ENCODE measurements around the gene CORO6. TPM values are rescaled to one million over a fixed set of nuclear protein-coding genes. Genes with fewer than 3 reads are reported as not detected.

The CORO6 gene
- total RNA-seq, 2 donors from 2014 or later: 2.5 to 12.0 TPM

DNA sequence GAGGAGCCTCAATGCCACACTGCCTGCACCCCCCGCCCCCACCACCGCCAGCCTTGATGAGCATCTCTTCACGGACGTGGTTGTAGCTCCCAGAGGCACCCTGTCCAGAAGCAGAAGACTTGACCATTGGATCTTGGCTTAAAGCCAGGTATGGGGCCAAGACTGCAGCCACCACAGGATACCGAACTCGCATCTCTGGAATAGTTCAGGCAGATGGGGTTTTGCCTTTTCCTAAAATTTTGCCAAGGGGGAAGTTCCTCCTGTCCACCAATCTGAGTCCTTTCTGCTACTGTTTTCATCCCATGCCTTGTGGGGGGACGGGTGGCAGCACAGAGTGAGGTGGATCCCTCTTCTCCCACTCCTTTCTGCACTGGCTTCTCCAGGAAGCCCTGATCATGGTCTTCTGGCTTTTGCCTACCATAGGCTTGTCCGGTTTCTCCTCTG, 939 bp downstream of the CORO6 start:
- no peak overlapping the region for H3K27ac Mint-ChIP-seq
- peak overlapping the region; percentile 80 for H3K4me3 Mint-ChIP-seq
- no peaks in the 10 kb centered on the region for H3K27me3 Mint-ChIP-seq
- no peaks in the 10 kb centered on the region for H3K9me3 Mint-ChIP-seq
- H3K4me1 Mint-ChIP-seq: peaks cover 37% of the 10 kb centered on the region
- no peak for ATAC-seq (replicated peaks)
- H3K36me3 Mint-ChIP-seq (ENCODE audit: low read depth): peaks cover 5% of the 10 kb centered on the region

DNA sequence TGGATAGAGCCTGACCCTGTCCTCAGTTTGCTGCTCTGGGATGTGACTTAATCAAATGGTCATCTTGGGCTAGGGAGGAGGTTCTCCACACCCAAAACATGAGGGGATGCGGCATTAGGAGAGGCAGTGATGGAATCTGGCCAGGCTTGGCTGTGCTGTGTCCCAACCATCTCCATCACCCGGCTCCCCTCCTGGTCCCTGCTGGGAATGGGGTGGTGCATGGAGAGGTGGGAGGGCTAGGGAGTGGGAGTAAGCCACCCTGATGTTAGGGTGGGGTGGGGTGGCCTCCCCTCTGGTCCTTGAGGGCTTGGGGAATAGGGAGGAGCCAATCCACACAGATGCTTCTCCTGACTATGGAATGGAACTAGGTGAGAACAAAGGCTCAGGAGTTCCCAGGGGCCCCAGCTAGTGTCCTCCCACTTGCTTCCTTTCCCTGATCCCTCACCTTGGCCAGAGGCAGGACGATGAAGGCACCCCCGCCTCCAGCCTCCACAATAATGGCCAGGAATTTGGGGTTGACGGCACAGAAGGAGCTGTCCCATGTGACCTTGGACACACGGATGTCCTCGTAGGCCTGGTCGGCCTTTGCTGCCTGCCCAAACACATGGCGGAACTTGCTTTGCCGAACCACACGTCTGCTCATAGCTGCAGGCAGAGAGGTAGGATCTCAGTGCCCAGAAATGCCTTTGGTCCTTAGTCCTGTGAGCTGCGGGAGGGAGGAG, 1.8 kb downstream of the CORO6 start:
- Mint-ChIP-seq H3K4me1 (peaks cover 41% of the 10 kb centered on the region), H3K27me3 (no peaks in the 10 kb centered on the region), H3K27ac (no peak overlapping the region), H3K4me3 (peak overlapping the region; percentile 80), H3K36me3 (ENCODE audit: low read depth) (peaks cover 5% of the 10 kb centered on the region), H3K9me3 (no peaks in the 10 kb centered on the region)
- ATAC-seq (replicated peaks): no peak

DNA sequence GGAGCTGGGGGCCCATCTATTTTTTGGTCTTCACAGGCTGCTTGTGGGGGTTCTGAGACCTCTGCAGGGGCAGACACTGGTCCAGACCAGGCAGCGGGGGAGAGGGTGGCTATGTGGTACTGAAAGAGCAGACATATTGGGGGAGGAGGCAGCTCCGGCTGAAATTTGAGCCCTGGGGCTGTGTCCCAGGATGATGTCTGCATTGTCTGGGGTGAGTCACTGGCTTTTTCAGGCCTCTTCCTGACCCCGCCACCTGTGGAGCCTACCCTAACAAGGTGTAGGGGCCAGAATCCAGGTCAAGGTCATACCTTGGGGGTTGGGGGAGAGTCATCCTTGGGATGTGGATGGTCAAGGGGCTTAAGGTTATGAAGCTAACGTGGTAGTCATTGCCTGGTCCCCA, 2.4 kb downstream of the CORO6 start:
- H3K4me1 Mint-ChIP-seq: peaks cover 39% of the 10 kb centered on the region
- peaks cover 5% of the 10 kb centered on the region for H3K36me3 Mint-ChIP-seq (ENCODE audit: low read depth)
- H3K27me3 Mint-ChIP-seq: no peaks in the 10 kb centered on the region
- H3K27ac Mint-ChIP-seq: no peak overlapping the region
- H3K9me3 Mint-ChIP-seq: no peaks in the 10 kb centered on the region
- no peak for ATAC-seq (replicated peaks)
- H3K4me3 Mint-ChIP-seq: no peak overlapping the region

DNA sequence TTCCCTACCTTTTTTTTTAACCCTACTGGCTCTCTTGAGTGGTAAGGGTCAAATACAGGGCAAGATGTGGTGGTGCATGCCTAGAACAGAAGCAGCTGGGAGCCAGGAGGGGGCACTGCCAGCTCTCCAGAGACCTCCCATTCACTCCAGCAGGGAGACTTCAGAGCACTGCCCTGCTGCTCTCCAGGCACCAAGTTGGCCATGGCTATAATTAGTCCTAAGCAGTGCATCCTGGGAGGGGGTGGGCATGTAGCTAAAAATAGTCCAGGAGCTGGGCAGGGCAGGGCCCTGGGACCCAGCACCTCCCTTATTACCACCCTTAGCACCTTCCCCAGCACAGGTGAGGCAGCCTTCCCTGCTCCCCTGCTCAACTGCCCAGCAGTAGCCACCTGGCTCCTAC, 3.5 kb downstream of the CORO6 start:
- H3K27ac Mint-ChIP-seq: no peak overlapping the region
- peak overlapping the region; percentile 85 for H3K4me3 Mint-ChIP-seq
- H3K27me3 Mint-ChIP-seq: no peaks in the 10 kb centered on the region
- no peaks in the 10 kb centered on the region for H3K36me3 Mint-ChIP-seq (ENCODE audit: low read depth)
- no peak for ATAC-seq (replicated peaks)
- peaks cover 36% of the 10 kb centered on the region for H3K4me1 Mint-ChIP-seq
- H3K9me3 Mint-ChIP-seq: no peaks in the 10 kb centered on the region

DNA sequence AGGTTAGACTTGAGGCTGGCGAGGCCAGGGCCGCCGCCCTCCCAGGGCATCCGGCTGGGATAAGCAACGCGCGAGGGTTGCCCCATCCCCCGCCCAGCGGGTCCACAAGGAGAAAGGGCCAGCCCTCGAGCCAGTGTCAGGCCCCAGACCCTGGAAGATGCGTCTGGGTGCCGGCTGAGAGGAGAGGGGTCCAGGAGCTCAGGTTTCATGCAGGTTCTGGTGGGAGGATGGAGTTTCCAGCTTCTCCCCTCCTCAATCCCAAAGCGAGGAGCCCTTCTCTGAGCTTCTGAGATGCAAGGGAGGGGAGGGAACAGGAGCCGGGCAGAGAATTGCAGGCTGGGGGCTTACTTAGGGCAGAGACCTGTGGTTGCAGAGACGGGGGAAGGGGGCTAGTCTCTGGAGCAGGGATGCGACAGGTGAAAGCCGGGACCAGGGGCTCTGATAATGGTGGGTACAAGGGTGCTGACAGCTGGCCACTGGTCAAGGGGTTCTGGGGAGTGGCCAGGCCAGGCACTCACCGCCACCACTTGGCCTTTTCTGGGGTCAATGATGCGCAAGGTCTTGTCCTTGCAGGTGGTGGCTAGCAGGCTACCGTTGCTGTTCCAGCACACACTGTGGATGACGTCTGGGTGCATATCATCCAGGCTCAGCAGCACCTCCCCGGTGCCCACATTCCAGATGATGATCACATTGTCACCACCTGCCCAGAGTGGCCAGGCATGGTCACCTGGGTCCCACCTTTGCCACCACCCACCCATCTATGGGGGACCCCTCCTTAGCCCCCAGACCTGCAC, 4.2 kb downstream of the CORO6 start:
- Mint-ChIP-seq H3K27me3 (no peaks in the 10 kb centered on the region), H3K9me3 (no peaks in the 10 kb centered on the region), H3K36me3 (ENCODE audit: low read depth) (no peaks in the 10 kb centered on the region), H3K4me3 (peak overlapping the region; percentile 85), H3K27ac (no peak overlapping the region), H3K4me1 (peaks cover 28% of the 10 kb centered on the region)
- ATAC-seq (replicated peaks): no peak

DNA sequence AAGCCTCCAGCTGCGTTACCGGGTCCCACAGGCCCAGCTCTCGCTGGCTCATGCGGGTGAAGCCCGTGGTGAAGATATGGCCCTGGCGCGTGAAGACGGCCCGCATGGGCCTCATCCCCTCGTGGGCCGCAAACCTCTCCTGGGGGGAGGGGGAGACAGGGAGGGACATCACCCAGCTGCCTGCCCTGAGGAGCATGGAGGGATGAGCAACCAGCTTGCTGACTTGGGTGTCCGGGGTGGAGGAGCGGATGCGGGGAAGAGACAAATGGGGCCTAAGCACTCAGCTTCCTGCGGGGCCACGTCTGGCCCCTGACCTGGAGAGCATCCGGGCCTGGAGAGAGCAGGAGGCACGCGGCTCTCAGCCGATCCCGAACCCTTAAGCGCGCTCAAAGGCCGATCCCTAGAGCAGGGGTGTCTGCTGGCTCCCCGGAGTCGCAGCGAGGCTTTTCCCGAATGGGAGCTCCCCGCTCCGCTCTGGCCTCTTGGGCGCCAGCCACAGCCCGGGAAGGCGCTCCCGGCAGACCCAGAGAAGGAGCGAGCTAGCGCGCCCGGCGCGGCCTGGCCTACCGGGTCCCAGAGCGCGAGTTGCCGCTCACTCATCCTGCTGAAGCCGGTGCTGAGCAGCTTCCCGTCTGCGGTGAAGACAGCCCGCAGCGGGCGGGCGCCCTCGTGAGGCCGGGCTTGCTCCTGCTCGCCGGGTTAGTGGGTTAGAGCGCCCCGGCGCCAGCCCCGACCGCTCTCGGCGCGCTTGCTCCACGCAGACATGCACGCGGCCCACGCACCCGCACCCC, 5.0 kb downstream of the CORO6 start:
- H3K27me3 Mint-ChIP-seq: no peaks in the 10 kb centered on the region
- peak; percentile 41 for ATAC-seq (replicated peaks)
- peak overlapping the region; percentile 52 for H3K27ac Mint-ChIP-seq
- no peaks in the 10 kb centered on the region for H3K36me3 Mint-ChIP-seq (ENCODE audit: low read depth)
- no peaks in the 10 kb centered on the region for H3K9me3 Mint-ChIP-seq
- peak overlapping the region; percentile 85 for H3K4me3 Mint-ChIP-seq
- peaks cover 23% of the 10 kb centered on the region for H3K4me1 Mint-ChIP-seq

DNA sequence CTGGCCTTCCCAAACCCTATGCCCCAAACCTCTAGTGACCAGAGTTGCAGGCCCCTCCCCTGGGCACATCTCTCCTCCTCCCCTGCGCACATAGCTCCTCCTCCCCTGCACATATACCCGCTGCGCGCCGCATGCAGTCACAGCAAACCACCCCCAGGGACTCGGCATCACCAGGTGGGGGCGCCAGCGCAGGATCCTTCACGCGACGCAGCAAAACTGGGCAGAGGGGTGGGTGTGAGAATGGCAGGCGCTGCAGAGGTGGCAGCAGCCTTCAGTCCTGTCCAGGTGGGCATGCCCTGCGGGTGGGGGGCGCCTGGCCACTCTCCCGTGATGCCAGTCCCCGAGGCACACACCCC, 5.6 kb downstream of the CORO6 start:
- no peaks in the 10 kb centered on the region for H3K9me3 Mint-ChIP-seq
- H3K4me1 Mint-ChIP-seq: peaks cover 23% of the 10 kb centered on the region
- ATAC-seq (replicated peaks): peak; percentile 79
- peak overlapping the region; percentile 85 for H3K4me3 Mint-ChIP-seq
- peak overlapping the region; percentile 52 for H3K27ac Mint-ChIP-seq
- no peaks in the 10 kb centered on the region for H3K36me3 Mint-ChIP-seq (ENCODE audit: low read depth)
- no peaks in the 10 kb centered on the region for H3K27me3 Mint-ChIP-seq

DNA sequence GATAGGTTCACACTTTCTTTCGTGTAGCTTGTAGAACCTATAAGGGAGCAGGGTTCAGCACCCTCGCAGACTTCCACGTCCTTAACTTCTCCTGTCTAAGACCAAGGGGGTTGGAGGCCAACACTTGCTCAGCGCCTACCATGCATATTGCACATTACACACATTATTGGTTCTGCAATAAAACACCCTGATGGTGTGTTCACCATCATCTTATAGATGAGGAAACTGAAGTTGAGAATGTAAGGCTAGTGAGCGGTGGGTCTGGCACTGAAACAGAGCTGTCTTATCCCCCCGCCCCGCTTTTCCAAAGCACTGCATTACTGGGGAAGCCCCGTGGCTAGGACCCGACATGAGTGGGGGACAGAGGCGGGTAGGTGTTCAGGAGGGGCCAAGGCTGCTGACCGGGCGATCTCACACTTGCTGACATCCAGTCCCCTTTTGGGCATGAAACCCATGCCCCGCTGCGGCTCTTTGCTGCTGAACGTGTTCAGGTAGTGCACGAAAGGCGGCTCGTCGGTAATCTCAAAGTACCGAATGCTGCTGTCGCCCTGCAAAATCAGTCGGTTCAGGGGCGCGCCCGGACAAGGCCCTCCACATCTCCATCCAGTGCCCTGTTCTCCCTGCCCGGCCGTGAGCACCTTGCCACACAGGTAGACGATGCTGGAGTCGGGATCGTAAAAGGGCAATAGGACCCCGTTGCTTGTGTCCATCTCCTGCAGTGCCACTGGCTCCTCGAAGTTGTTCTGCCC, 6.2 kb downstream of the CORO6 start:
- Mint-ChIP-seq H3K9me3 (no peaks in the 10 kb centered on the region), H3K27me3 (no peaks in the 10 kb centered on the region), H3K4me1 (peaks cover 23% of the 10 kb centered on the region), H3K27ac (peak overlapping the region; percentile 52), H3K4me3 (peak overlapping the region; percentile 85), H3K36me3 (ENCODE audit: low read depth) (no peaks in the 10 kb centered on the region)
- no peak for ATAC-seq (replicated peaks)

DNA sequence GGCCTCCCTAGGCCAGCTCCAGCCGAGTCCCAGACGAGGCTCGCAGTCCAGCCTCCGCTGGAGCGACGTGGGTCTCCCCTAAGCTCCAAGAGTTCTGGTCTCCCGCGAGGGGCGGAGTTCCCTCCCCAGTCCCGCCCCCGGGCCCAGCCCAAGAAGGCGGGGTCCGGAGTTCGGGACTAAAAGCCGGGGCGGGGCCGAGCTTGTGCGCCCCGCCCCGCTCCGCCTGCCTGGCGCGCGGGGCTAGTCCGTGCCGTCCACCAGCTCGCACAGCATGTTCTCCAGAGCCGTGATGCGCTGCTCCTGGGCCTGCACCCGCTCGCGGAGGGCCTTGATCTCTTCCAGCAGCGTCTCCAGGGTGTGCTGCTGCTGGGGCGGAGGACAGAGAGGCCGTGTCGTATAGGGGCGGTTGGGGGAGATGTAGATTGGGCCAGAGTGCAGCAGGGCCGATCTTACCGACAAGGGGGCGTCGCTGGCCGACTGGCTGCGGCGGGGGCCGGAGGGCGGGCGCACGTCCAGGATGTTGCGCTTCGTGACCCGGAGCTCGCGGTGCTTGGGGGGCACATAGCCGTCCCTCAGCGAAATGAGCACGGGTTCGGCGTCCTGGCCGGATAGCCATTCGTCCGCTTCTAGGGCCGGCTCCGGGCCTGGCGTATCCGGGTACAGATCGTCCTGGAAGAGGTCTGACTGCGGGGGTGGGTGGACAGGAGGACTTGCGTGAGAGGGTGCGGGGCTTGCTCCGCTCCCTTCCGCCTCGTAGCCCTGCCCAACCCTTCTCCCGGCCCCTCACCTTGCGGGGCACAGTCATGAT, 7.0 kb downstream of the CORO6 start:
- H3K36me3 Mint-ChIP-seq (ENCODE audit: low read depth): no peaks in the 10 kb centered on the region
- peak; percentile 73 for ATAC-seq (replicated peaks)
- H3K4me1 Mint-ChIP-seq: peaks cover 23% of the 10 kb centered on the region
- H3K9me3 Mint-ChIP-seq: no peaks in the 10 kb centered on the region
- H3K27me3 Mint-ChIP-seq: no peaks in the 10 kb centered on the region
- peak overlapping the region; percentile 85 for H3K4me3 Mint-ChIP-seq
- H3K27ac Mint-ChIP-seq: peak overlapping the region; percentile 76

DNA sequence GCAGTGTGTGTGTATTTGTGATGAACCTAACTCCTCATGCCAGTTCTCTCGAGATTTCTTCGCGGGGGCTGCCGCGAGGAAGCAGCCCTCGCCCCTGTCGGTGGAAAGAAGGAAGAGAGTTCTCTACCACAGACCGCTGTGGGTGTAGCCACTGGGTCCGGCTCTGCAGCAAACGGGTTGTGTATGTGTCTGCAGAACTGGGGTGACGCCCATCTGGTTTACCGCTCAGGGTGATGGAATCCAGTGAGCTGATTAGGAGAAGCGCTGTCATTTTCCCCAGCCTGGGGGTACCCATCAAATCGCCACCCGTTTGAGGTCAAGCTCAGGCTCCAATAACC, 7.7 kb downstream of the CORO6 start:
- H3K27ac Mint-ChIP-seq: peak overlapping the region; percentile 76
- no peaks in the 10 kb centered on the region for H3K9me3 Mint-ChIP-seq
- ATAC-seq (replicated peaks): peak; percentile 13
- no peaks in the 10 kb centered on the region for H3K27me3 Mint-ChIP-seq
- H3K4me3 Mint-ChIP-seq: peak overlapping the region; percentile 85
- peaks cover 23% of the 10 kb centered on the region for H3K4me1 Mint-ChIP-seq
- H3K36me3 Mint-ChIP-seq (ENCODE audit: low read depth): no peaks in the 10 kb centered on the region

DNA sequence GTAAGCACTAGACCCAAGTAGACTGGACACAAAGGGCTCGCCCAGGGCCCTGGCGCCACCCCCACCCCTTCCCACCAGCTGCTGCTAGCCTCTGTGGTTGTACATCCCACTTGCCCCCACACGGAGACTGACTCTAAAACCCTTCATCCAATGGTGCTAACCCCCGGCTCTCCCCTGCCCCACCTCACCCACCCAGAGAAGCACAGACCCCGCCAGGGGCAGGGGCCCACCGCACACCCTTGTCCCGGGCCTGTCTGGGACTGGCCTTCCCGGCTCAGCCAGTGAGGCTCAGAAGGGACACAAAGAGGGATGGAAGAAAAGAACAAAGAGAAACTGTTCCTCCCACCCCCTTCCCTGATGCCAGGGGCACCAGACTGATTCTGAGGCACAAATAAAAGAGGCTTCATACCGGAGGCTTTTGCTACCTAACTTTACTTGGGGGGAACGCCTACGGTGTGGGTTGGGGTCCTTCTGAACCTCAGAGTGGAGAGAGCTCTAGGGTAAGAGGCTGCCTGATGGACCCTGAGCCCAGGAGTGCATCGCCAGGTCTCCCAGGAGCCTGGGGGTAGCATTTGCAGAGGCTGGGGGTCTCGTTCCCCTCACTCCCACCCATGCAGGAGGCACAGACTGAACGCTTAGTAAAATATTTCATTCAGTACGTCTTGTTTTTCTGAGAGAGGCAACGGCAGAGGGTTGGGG, 8.2 kb downstream of the CORO6 start:
- Mint-ChIP-seq H3K4me3 (peak overlapping the region; percentile 85), H3K9me3 (no peaks in the 10 kb centered on the region), H3K4me1 (peaks cover 23% of the 10 kb centered on the region), H3K27ac (peak overlapping the region; percentile 76), H3K36me3 (ENCODE audit: low read depth) (no peaks in the 10 kb centered on the region), H3K27me3 (no peaks in the 10 kb centered on the region)
- no peak for ATAC-seq (replicated peaks)

DNA sequence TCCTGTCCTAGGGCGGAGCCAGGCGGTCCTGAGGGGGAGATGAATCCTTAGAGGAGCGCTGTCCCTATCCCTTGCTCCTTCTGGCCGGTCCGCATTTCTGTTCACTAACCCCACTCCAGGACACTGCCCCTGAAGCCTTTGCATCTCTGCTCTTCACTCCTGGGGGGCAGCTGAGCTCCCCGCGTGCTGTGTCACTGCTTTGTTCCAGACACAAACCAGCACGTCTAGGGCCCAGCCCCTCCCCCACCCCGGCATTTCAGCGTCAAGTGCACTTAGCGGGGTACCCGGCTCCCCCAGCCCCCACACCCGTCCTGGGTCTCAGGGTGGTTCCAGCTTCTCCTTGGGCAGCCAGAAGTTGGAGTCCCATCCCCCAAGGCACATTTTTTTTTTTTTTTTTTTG, 8.9 kb downstream of the CORO6 start:
- Mint-ChIP-seq H3K4me3 (peak overlapping the region; percentile 85), H3K9me3 (no peaks in the 10 kb centered on the region), H3K36me3 (ENCODE audit: low read depth) (no peaks in the 10 kb centered on the region), H3K27ac (no peak overlapping the region), H3K4me1 (peaks cover 23% of the 10 kb centered on the region), H3K27me3 (no peaks in the 10 kb centered on the region)
- ATAC-seq (replicated peaks): no peak

DNA sequence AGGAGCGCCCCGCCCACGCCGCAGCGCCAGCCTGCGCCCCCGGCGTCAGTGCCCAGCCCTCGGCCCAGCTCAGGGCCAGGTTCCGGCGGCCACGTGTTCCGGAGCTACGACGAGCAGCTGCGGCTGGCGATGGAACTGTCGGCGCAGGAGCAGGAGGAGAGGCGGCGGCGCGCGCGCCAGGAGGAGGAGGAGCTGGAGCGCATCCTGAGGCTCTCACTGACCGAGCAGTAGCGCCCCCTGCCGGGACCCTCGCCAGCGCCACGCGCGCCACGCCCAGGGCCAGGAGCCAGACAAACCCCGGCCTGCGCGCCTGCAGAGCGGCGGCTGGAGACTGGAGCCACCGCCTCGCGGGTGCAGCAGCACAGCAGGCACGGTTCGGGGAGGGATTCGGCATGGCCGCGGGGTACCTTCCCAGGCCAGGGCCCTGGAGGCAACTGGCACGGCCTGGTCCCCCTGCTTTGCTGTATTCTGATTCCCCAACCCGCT, 9.3 kb downstream of the CORO6 start:
- no peaks in the 10 kb centered on the region for H3K27me3 Mint-ChIP-seq
- no peaks in the 10 kb centered on the region for H3K36me3 Mint-ChIP-seq (ENCODE audit: low read depth)
- peaks cover 23% of the 10 kb centered on the region for H3K4me1 Mint-ChIP-seq
- no peak overlapping the region for H3K27ac Mint-ChIP-seq
- no peaks in the 10 kb centered on the region for H3K9me3 Mint-ChIP-seq
- peak; percentile 55 for ATAC-seq (replicated peaks)
- peak overlapping the region; percentile 85 for H3K4me3 Mint-ChIP-seq
